ENCODE results near the gene NPAS3. TPM values are rescaled to one million over a fixed set of nuclear protein-coding genes. Genes with fewer than 3 reads are reported as not detected.

NPAS3 gene
- total and polyA plus RNA-seq, 2 of the 8 experiments (the other 6 are each of a cell fraction or from before 2014, with no cell fraction given): 0.11 to 0.60 TPM

DNA sequence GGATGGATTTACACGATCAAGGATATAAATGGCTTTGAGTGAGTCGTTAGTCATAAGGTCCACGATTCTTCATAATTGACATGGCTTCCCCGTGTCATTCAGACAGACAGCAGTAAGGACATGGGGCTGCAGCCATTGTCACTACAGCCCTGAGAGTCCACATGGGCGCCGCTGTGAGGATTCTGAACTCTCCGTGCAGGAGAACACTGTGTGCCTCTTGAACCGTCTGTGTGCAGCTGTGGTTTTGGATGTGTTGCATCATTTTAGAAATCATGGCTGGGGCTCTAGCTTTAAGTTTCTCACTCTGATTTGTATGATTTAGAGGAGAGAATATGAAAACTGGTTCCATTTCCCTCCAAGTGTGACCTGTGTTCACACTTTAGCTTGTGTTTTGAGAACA lies 47.2 kb downstream of the NPAS3 start:
- H2BK15ac ChIP-seq (ENCODE audit: low read length): no peak overlapping the region
- 89% methylated on average over 8 of the region's 8 CpGs; no CpG with 5 or more reads in 1 of the 2 experiments for WGBS, 2 experiments (ENCODE audit: extremely low coverage in 1 of 2, insufficient coverage in 1 of 2, insufficient read length in 1 of 2, insufficient replicate concordance in 2 of 2, low coverage in 1 of 2, low lambda C conversion rate in 2 of 2, missing lambda C conversion rate in 1 of 2)
- no peak for TF ChIP-seq SRF (IDR thresholded peaks at IDR 0.05; ENCODE audit: low read depth, low read length)
- no peak for TF ChIP-seq TEAD4 (IDR thresholded peaks at IDR 0.05; ENCODE audit: low read depth, low read length)
- no peak for TF ChIP-seq GABPA (IDR thresholded peaks at IDR 0.05; ENCODE audit: borderline replicate concordance, insufficient read depth, low read length)
- TF ChIP-seq BCL11A (IDR thresholded peaks at IDR 0.05; ENCODE audit: low read depth in 2 of 2, low read length in 2 of 2): no peak
- no peak for TF ChIP-seq MAX (IDR thresholded peaks at IDR 0.05)
- no peak for TF ChIP-seq BRCA1 (IDR thresholded peaks at IDR 0.05; ENCODE audit: low read depth, low read length)
- TF ChIP-seq GTF2F1 (IDR thresholded peaks at IDR 0.05; ENCODE audit: borderline replicate concordance, low read depth, low read length): no peak
- no peak for TF ChIP-seq SP2 (IDR thresholded peaks at IDR 0.05; ENCODE audit: low read length)
- no peak for TF ChIP-seq SP4 (IDR thresholded peaks at IDR 0.05; ENCODE audit: low read length)
- TF ChIP-seq POU5F1 (IDR thresholded peaks at IDR 0.05; ENCODE audit: low read depth, low read length): no peak
- TF ChIP-seq CTBP2 (IDR thresholded peaks at IDR 0.05; ENCODE audit: borderline replicate concordance, insufficient read depth, insufficient read length, low read length): no peak

More for the DNA sequence above, 47.2 kb downstream of the NPAS3 start:
- no peaks in the 10 kb centered on the region for H3K9me3 ChIP-seq (ENCODE audit: insufficient read depth in 2 of 2, low read depth in 1 of 2, low read length in 1 of 2)
- H3K9ac ChIP-seq (replicated peaks in 1 of 4; ENCODE audit: extremely low read depth in 1 of 4, low read depth in 3 of 4, low read length in 3 of 4): no peak overlapping the region
- peak overlapping the region; percentile 89; the same call in 1 of the 2 replicates for H2BK12ac ChIP-seq (ENCODE audit: low read depth, low read length)
- no peak overlapping the region for H2BK120ac ChIP-seq (replicated peaks; ENCODE audit: low read depth, low read length)
- H2AK5ac ChIP-seq (ENCODE audit: low read depth, low read length): no peak overlapping the region
- H4K5ac ChIP-seq (ENCODE audit: insufficient read length, low read depth, low read length): no peak overlapping the region
- ChIA-PET POLR2A (ENCODE audit: partially characterized antibody) (no interaction called here), CTCF (ENCODE audit: partially characterized antibody) (interaction anchor here (1.0 to 1.5 kb wide), 3 partner anchors 11 to 807 kb away, joined by 3 to 5 read pairs (median 3); no protein-coding TSS in a partner anchor)
- H3K27ac ChIP-seq (ENCODE audit: low read depth, low read length): no peak overlapping the region
- no peak overlapping the region for H3K23ac ChIP-seq (ENCODE audit: insufficient read length)
- H3K27me3 ChIP-seq (replicated peaks in 1 of 4; ENCODE audit: control insufficient read depth in 3 of 4, extremely low read depth in 1 of 4, insufficient read depth in 3 of 4, low read length in 3 of 4): no peaks in the 10 kb centered on the region
- no peak overlapping the region for H4K91ac ChIP-seq (replicated peaks; ENCODE audit: insufficient read length, low read length)
- H3K79me1 ChIP-seq (ENCODE audit: low read depth, low read length): no peaks in the 10 kb centered on the region
- H2BK5ac ChIP-seq (ENCODE audit: low read depth, low read length): no peak overlapping the region
- H3K79me2 ChIP-seq (ENCODE audit: control insufficient read depth in 1 of 2, insufficient read depth in 2 of 2, low read length in 2 of 2): no peaks in the 10 kb centered on the region
- peak overlapping the region; percentile 30; the same call in 1 of the 2 replicates for H2AFZ ChIP-seq (ENCODE audit: low read length)
- H4K8ac ChIP-seq (ENCODE audit: extremely low read depth, insufficient read depth, low read length): no peak overlapping the region; the same call in 1 of the 2 replicates
- H3K23me2 ChIP-seq (ENCODE audit: low read depth, low read length): no peaks in the 10 kb centered on the region
- no peak overlapping the region for H3K18ac ChIP-seq (ENCODE audit: extremely low read depth, low read length)
- DNase-seq (ENCODE audit: low read depth in 1 of 2, low spot score in 2 of 2): no peak
- no peak overlapping the region for H3K4me2 ChIP-seq (ENCODE audit: insufficient read depth in 1 of 2, low read depth in 2 of 2, low read length in 2 of 2)
- 0 out of 7 replicates have a peak, but pooled peaks cover 0 to 2% (median 0%) of the 10 kb centered on the region in 4 experiments for H3K4me1 ChIP-seq (replicated peaks in 1 of 4; ENCODE audit: control insufficient read depth in 3 of 4, insufficient read depth in 4 of 4, low read length in 3 of 4)
- H3K4me3 ChIP-seq (ENCODE audit: extremely low read depth in 1 of 4, insufficient read depth in 2 of 4, low read depth in 3 of 4, low read length in 4 of 4): no peak overlapping the region
- FAIRE-seq: no peak
- H4K20me1 ChIP-seq (replicated peaks in 1 of 2; ENCODE audit: control insufficient read depth in 1 of 2, insufficient read depth in 2 of 2, low read length in 2 of 2): no peaks in the 10 kb centered on the region
- H3K56ac ChIP-seq (replicated peaks; ENCODE audit: insufficient read length, low read depth, low read length): no peak overlapping the region
- H2BK20ac ChIP-seq (ENCODE audit: low read length): no peak overlapping the region
- no peaks in the 10 kb centered on the region for H3K36me3 ChIP-seq (ENCODE audit: control insufficient read depth in 2 of 4, insufficient read depth in 4 of 4, low read length in 3 of 4)
- H3K4ac ChIP-seq (replicated peaks; ENCODE audit: insufficient read length, low read depth, low read length): no peak overlapping the region
- no peak overlapping the region for H3K14ac ChIP-seq (ENCODE audit: insufficient read length)

All from H1 (cell line).